HEK293T (cell line): ENCODE results near the gene HTRA2.

Experiments used
- ARNT ChIP-seq: fragments of 450-650 bp; IDR thresholded peaks from 2 replicates; pipeline ENCODE4 v1.6.1; 2017; ENCODE audit warnings: mild to moderate bottlenecking
- BHLHE40 ChIP-seq: fragments of 450-650 bp; IDR thresholded peaks from 2 replicates; pipeline ENCODE4 v1.6.1; 2016; ENCODE audit warnings: mild to moderate bottlenecking, moderate library complexity, borderline replicate concordance
- CTBP1 ChIP-seq: fragments of 450-650 bp; IDR thresholded peaks from 2 replicates; pipeline ENCODE4 v1.6.1; 2016; ENCODE audit warnings: borderline replicate concordance
- FOXA1 ChIP-seq: fragments of 450-650 bp; IDR thresholded peaks from 2 replicates; pipeline ENCODE4 v1.6.1; 2016; ENCODE audit warnings: mild to moderate bottlenecking
- FOXK2 ChIP-seq: fragments of 450-650 bp; IDR thresholded peaks from 2 replicates; pipeline ENCODE4 v1.6.1; 2016; ENCODE audit warnings: mild to moderate bottlenecking
- HDGF ChIP-seq: fragments of 450-650 bp; IDR thresholded peaks from 2 replicates; pipeline ENCODE4 v1.6.1; 2017; ENCODE audit warnings: antibody characterized with exemption, borderline replicate concordance
- LEF1 ChIP-seq: fragments of 450-650 bp; IDR thresholded peaks from 2 replicates; pipeline ENCODE4 v1.6.1; 2017; ENCODE audit warnings: mild to moderate bottlenecking, borderline replicate concordance
- NFRKB ChIP-seq: fragments of 450-650 bp; IDR thresholded peaks from 2 replicates; pipeline ENCODE4 v1.6.1; 2016; ENCODE audit warnings: mild to moderate bottlenecking, moderate library complexity
- PKNOX1 ChIP-seq: fragments of 450-650 bp; IDR thresholded peaks from 2 replicates; pipeline ENCODE4 v1.6.1; 2016
- SP1 ChIP-seq: fragments of 450-650 bp; IDR thresholded peaks from 2 replicates; pipeline ENCODE4 v1.6.1; 2017
- SUZ12 ChIP-seq: fragments of 450-650 bp; IDR thresholded peaks from 2 replicates; pipeline ENCODE4 v1.6.1; 2016; ENCODE audit warnings: mild to moderate bottlenecking
- ZNF384 ChIP-seq: fragments of 450-650 bp; IDR thresholded peaks from 2 replicates; pipeline ENCODE4 v1.6.1; 2016

DNA sequence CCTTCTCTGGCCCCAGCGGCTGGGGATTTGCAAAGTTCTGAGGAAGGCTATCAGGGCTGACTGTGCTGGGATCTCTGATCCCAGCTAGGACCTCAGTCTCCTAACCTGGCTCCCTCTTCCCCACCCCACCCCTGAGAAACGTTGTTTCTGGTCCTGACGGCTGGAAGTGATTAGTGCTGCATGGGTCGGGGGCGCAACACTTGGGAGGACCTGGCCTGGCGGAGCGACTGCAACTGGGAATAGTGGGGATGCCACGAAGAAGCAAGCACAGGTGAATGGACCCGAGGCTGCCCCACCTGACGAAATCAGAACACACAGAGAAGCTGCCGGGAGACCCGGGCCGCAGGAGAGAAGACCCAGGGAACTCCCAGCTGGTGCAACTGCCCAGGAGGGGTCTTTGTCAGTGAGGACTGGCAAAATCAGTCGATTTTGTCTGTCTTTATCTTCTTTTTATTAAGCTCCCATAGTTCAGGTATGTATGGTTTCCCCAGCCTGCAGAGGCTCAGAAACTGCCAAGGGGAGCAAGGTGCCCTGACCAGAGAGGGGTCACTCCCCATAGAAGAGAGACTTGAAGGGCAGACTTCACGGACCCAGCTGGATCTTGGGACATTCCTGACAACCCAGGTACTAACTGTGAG lies 29.7 kb upstream of the HTRA2 start:
- TF ChIP-seq ARNT: no peak
- no peak for TF ChIP-seq CTBP1
- no peak for TF ChIP-seq SP1
- no peak for TF ChIP-seq PKNOX1
- no peak for TF ChIP-seq NFRKB
- no peak for TF ChIP-seq SUZ12
- no peak for TF ChIP-seq FOXA1
- TF ChIP-seq FOXK2: no peak
- TF ChIP-seq BHLHE40: no peak
- no peak for TF ChIP-seq LEF1
- TF ChIP-seq ZNF384: no peak
- TF ChIP-seq HDGF: no peak
